C4-2B (cell line): ENCODE data around the gene CD48.
"Not testable (repeated sequence)": the region's sequence is repeated elsewhere in the genome, so short reads cannot be mapped to it uniquely, and the experiment has no call there.

ENCODE experiments used
- H3K27ac ChIP-seq: fragments of 450-650 bp; 2 replicates; pipeline ENCODE4 v1.5.1; 2017
- CTCF ChIP-seq: fragments of 450-650 bp; conservative IDR thresholded peaks from 2 replicates; pipeline ENCODE4 v1.5.1; 2017; ENCODE audit warnings: mild to moderate bottlenecking
- ZFX ChIP-seq: fragments of 450-650 bp; IDR thresholded peaks from 2 replicates; pipeline ENCODE4 v1.6.1; 2017

CD48 gene

DNA sequence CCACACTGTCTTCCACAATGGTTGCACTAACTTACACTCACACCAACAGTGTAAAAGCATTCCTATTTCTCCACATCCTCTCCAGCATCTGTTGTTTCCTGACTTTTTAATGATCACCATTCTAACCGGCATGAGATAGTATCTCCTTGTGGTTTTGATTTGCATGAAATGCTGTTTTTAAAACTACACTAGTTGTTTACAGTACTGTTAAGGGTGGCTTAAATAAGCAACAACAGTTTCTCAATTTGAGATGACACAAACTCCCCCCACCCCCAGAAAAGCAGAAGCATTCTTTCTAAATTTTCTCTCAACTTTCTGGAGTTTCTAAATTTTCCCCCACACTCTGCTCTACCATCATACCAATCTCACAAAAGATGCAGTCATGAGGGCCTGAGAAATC is 20.4 kb upstream of the CD48 start:
- TF ChIP-seq CTCF, result no peak
- TF ChIP-seq ZFX, result no peak
- H3K27ac ChIP-seq, result no peak overlapping the region

GRCh38 chr1:160731564-160731963 is 19.9 kb upstream of the CD48 start:
- not testable (repeated sequence) for H3K27ac ChIP-seq

- no peak for TF ChIP-seq ZFX
- TF ChIP-seq CTCF, result no peak
- no peak overlapping the region for H3K27ac ChIP-seq
Measured at GRCh38 chr1:160727316-160727640, 15.7 kb upstream of the CD48 start.

DNA sequence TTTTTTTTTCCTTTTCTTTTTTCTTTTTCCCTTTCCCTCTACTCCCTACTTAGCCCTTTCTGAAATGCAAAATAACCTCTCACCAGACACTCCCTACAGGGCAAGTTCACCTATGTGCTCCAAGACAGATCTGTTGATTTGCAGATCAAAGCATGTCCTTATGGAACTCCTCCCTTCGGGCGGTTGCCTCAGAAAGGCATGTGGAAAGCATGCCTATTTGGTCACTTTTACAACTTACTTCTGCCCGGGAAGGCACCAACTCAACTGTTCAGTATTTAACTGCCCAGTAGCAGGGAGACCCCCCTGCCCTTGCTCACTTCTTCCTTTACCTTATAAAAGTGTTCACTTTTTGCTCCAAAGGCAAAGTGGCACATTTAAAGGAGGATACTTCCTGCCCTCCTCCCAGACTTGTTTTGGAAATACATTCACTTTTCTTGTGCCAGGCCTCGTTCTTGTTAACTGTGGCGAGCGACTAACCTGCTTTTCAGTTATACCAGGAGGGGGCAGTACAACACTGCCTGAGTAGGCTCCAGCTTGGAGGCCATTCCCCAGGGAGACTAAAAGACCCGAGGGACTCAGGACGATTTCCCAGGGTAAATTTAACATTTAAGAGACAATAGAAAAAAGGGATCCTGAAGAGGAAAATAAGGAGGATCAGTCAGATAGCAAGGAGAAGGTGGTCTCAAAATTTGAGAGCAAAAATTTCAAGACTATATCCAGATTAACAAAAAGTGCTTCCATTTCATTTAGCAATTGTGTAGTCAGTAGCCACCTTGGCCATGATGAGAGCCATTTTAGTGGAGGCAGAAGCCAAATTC is 15.1 kb upstream of the CD48 start:
- no peak overlapping the region for H3K27ac ChIP-seq
- peak; percentile 95 for TF ChIP-seq CTCF
- no peak for TF ChIP-seq ZFX

GRCh38 chr1:160726114-160726497 is 14.5 kb upstream of the CD48 start:
- TF ChIP-seq ZFX (no peak), CTCF (no peak)
- H3K27ac ChIP-seq, result no peak overlapping the region

- H3K27ac ChIP-seq, result no peak overlapping the region
- TF ChIP-seq ZFX, result no peak
- peak; percentile 11; the same call in 1 of the 2 replicates for TF ChIP-seq CTCF
Measured at GRCh38 chr1:160724465-160725242, 13.0 kb upstream of the CD48 start.

DNA sequence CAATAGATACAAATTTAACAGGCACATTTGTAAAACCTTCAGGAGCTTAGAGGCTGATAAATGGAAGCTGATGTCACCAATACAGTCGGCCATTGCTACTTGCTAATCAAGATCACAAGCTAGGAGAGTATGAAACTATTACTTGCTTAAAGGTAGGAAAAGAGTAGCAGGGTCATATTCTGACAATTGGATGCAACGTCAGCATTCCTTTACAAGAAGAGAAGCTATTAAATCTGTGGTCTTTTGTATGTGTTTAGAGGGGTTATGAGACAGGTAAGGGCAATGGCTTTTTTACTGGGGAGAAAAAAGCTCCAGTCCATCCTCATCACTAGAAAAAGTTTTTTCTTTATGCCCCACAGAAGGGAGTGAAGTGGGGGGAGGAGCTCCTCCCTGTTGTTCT is 11.7 kb upstream of the CD48 start:
- no peak overlapping the region for H3K27ac ChIP-seq
- TF ChIP-seq ZFX (no peak), CTCF (no peak)

DNA sequence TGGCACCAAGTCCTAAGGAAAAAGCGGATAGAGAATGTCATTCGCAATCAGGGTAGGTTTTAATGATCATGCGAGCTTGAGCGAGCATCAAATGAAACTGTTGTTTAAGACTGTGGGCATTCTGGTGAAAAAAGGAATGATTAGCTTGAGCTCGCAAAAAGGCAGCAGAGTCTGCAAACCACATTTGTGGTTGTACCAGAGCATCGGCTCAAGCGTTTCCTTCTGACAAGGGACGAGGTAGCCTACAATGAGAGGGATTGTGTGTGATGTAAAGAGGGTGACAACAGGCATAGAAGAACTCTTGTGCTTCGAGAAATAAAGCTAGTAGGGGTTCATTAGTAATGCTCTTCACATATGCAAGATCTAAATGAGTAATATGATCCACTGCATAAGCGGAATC is 11.1 kb upstream of the CD48 start:
- TF ChIP-seq ZFX (no peak), CTCF (no peak)
- no peak overlapping the region for H3K27ac ChIP-seq
